CD8-positive, alpha-beta memory T cell (primary cell): Measurements from ENCODE around the gene HARS2. TPM values are rescaled to one million over a fixed set of nuclear protein-coding genes. Genes with fewer than 3 reads are reported as not detected.
"Not testable (repeated sequence)": the region's sequence is repeated elsewhere in the genome, so short reads cannot be mapped to it uniquely, and the experiment has no call there.

ENCODE experiments used
- CTCF ChIA-PET: fragments of 350-600 bp; sonication (Branson Sonifier 250); formaldehyde crosslinking; loops from one replicate; lab custom pipeline; 2021; ENCODE audit warnings: antibody characterized with exemption; lab: Charles Lee
- POLR2A ChIA-PET: fragments of 350-600 bp; sonication (Branson Sonifier 250); formaldehyde crosslinking; loops from one replicate; lab custom pipeline; 2021; ENCODE audit warnings: antibody characterized with exemption; lab: Charles Lee
- DNase-seq, 5 donors: peaks; one replicate each; pipeline versions ENCODE4 v3.0.0 to v3.0.0-alpha.2; 2020 to 2022; ENCODE audit warnings: mixed read lengths in 1 of 5
- H3K27ac ChIP-seq: one replicate; pipeline ENCODE4 v1.7.0; 2013; ENCODE audit warnings: low read depth, mild to moderate bottlenecking, low read length, moderate library complexity
- H3K27me3 ChIP-seq: 2 replicates; pipeline ENCODE4 v1.7.0; 2013; ENCODE audit warnings: low read length, mild to moderate bottlenecking; ENCODE audit not compliant: insufficient read depth, poor library complexity, severe bottlenecking
- H3K36me3 ChIP-seq: 2 replicates; pipeline ENCODE4 v1.7.0; 2013; ENCODE audit warnings: mild to moderate bottlenecking, low read length, moderate library complexity; ENCODE audit not compliant: insufficient read depth
- H3K4me1 ChIP-seq: 2 replicates; pipeline ENCODE4 v1.7.0; 2013; ENCODE audit warnings: mild to moderate bottlenecking, low read length, moderate library complexity; ENCODE audit not compliant: insufficient read depth
- H3K4me3 ChIP-seq: 2 replicates; pipeline ENCODE4 v1.7.0; 2013; ENCODE audit warnings: mild to moderate bottlenecking, low read length
- H3K9me3 ChIP-seq: 2 replicates; pipeline ENCODE4 v1.7.0; 2013; ENCODE audit warnings: mild to moderate bottlenecking, low read length
- H3K27ac Mint-ChIP-seq, 8 donors: one replicate each; pipeline ENCODE4 v1.8.0; 2020 to 2021; ENCODE audit warnings: mixed read lengths in 8 of 8, mild to moderate bottlenecking in 6 of 8, inconsistent platforms in 3 of 8, moderate library complexity in 3 of 8
- H3K27me3 Mint-ChIP-seq, 2 donors: one replicate each; pipeline ENCODE4 v1.8.0; 2020 to 2021; ENCODE audit warnings: mixed read lengths in 2 of 2, mild to moderate bottlenecking in 1 of 2, moderate library complexity in 1 of 2
- H3K36me3 Mint-ChIP-seq, 3 donors: one replicate each; pipeline ENCODE4 v1.8.0; 2020 to 2021; ENCODE audit warnings: mixed read lengths in 3 of 3, inconsistent platforms in 1 of 3, mild to moderate bottlenecking in 1 of 3
- H3K4me1 Mint-ChIP-seq, 3 donors: one replicate each; pipeline ENCODE4 v1.8.0; 2020 to 2021; ENCODE audit warnings: mixed read lengths in 3 of 3, inconsistent platforms in 1 of 3, mild to moderate bottlenecking in 1 of 3
- H3K4me3 Mint-ChIP-seq, 7 donors: one replicate each; pipeline ENCODE4 v1.8.0; 2020 to 2021; ENCODE audit warnings: mixed read lengths in 7 of 7, mild to moderate bottlenecking in 6 of 7, moderate library complexity in 4 of 7, inconsistent platforms in 2 of 7
- H3K9me3 Mint-ChIP-seq, 5 donors: one replicate each; pipeline ENCODE4 v1.8.0; 2020 to 2022; ENCODE audit warnings: mixed read lengths in 5 of 5, mild to moderate bottlenecking in 3 of 5, moderate library complexity in 2 of 5, inconsistent platforms in 1 of 5
- polyA plus RNA-seq: library from polyadenylated mRNA; unstranded; fragments of 300-500 nt; fragmentation: Illumina TruSeq; gene quantifications from one replicate; pipeline ENCODE4 v1.2.3, GENCODE V29; 2021
- total RNA-seq, 2 experiments: library from RNA; stranded (reverse); gene quantifications; one replicate each; pipeline ENCODE4 v1.2.3, GENCODE V29; 2021

The HARS2 gene
- total and polyA plus RNA-seq, 3 experiments from 2014 or later = 21.0 to 29.4 (median 26.4) TPM

DNA sequence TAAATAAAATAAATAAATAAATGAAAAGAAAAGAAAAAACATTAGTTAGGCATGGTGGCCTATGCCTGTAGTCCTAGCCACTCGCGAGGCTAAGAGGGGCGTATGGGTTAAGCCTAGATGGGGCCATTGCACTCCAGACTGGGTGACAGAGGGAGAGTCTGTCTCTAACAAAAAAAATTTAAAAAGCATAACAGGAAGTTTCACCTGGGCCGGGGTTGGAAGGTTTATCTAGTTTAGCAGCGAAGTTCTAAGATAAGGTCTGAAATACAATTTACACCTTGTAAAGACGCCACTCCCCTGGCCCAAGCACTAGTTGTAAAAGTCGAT is 27.0 kb downstream of the HARS2 start:
- no peaks in the 10 kb centered on the region for H3K36me3 Mint-ChIP-seq
- H3K4me1 ChIP-seq = no peaks in the 10 kb centered on the region
- no peaks in the 10 kb centered on the region for H3K27me3 ChIP-seq
- peak overlapping the region in 3 of 7 donors; percentile 43 to 64 (median 47) for H3K4me3 Mint-ChIP-seq
- no peak overlapping the region for H3K27ac Mint-ChIP-seq
- no peaks in the 10 kb centered on the region for H3K36me3 ChIP-seq
- POLR2A ChIA-PET = no interaction called here
- CTCF ChIA-PET = interaction anchor here (1.2 to 2.7 kb wide), 3 partner anchors 8 to 367 kb away, joined by 5 to 21 read pairs (median 11); no protein-coding TSS in a partner anchor
- no peaks in the 10 kb centered on the region for H3K9me3 Mint-ChIP-seq
- H3K4me1 Mint-ChIP-seq = peaks cover 0 to 1% (median under 1%) of the 10 kb centered on the region in 3 donors
- DNase-seq = no peak
- H3K27me3 Mint-ChIP-seq = no peaks in the 10 kb centered on the region
- H3K9me3 ChIP-seq = no peaks in the 10 kb centered on the region
- no peak overlapping the region for H3K4me3 ChIP-seq
- H3K27ac ChIP-seq = peak overlapping the region; percentile 54

DNA sequence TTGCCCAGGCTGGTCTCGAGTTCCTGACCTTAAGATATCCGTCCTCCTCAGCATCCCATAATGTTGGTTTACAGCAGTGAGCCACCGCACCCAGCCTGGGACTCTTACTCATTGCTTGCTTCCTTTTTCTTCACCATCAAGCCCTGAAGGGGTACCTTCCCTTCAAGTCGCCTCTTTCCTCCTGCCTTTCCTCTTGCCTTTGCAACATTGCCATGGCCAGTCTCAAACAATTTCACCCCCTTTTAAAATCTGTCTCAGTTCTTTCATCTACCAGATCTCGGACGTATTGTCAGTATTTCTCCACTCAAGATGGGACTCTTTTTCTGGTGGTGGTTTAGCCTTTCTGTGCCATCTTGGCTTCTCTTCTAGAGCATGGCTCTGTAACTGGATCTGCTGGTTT is 29.5 kb downstream of the HARS2 start:
- H3K36me3 Mint-ChIP-seq, H3K9me3 ChIP-seq, H3K4me1 Mint-ChIP-seq, H3K27ac ChIP-seq, H3K9me3 Mint-ChIP-seq, H3K4me3 Mint-ChIP-seq, H3K36me3 ChIP-seq, H3K27ac Mint-ChIP-seq, DNase-seq, H3K4me3 ChIP-seq, H3K27me3 Mint-ChIP-seq, H3K27me3 ChIP-seq, H3K4me1 ChIP-seq: not testable (repeated sequence)
- CTCF ChIA-PET = interaction anchor here (0.8 to 2.7 kb wide), 7 partner anchors 10 to 365 kb away, joined by 3 to 21 read pairs (median 5); partner anchors contain the start of gene EIF4EBP3
- POLR2A ChIA-PET = interaction anchor here (0.7 kb wide), 1 partner anchor 10 kb away, joined by 3 read pairs; no protein-coding TSS in a partner anchor

DNA sequence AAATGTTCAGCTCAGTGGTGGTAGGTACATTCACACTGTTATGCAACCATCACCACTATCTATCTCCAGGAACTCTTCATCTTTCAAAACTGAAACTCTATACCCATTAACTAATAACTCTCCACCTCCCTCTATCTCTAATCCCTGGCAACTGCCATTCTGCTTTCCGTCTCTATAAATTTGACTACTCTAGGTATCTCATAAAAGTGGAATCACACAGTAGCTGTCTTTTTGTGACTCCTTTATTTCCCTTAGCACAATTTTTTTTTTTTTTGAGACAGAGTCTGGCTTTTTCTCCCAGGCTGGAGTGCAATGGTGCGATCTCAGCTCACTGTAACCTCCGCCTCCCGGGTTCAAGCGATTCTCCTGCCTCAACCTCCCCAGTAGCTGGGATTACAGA is 30.1 kb downstream of the HARS2 start:
- not testable (repeated sequence) for H3K4me3 Mint-ChIP-seq, H3K9me3 Mint-ChIP-seq, H3K4me3 ChIP-seq, H3K36me3 Mint-ChIP-seq, H3K36me3 ChIP-seq, H3K4me1 Mint-ChIP-seq, H3K27ac ChIP-seq, H3K9me3 ChIP-seq, H3K27me3 ChIP-seq, H3K4me1 ChIP-seq, DNase-seq, H3K27ac Mint-ChIP-seq
- POLR2A ChIA-PET = interaction anchor here (0.7 kb wide), 1 partner anchor 11 kb away, joined by 3 read pairs; no protein-coding TSS in a partner anchor
- CTCF ChIA-PET = interaction anchor here (0.6 to 2.8 kb wide), 4 partner anchors 10 to 370 kb away, joined by 3 to 17 read pairs (median 10); no protein-coding TSS in a partner anchor
- H3K27me3 Mint-ChIP-seq = peaks cover 3 to 12% of the 10 kb centered on the region in 2 donors

DNA sequence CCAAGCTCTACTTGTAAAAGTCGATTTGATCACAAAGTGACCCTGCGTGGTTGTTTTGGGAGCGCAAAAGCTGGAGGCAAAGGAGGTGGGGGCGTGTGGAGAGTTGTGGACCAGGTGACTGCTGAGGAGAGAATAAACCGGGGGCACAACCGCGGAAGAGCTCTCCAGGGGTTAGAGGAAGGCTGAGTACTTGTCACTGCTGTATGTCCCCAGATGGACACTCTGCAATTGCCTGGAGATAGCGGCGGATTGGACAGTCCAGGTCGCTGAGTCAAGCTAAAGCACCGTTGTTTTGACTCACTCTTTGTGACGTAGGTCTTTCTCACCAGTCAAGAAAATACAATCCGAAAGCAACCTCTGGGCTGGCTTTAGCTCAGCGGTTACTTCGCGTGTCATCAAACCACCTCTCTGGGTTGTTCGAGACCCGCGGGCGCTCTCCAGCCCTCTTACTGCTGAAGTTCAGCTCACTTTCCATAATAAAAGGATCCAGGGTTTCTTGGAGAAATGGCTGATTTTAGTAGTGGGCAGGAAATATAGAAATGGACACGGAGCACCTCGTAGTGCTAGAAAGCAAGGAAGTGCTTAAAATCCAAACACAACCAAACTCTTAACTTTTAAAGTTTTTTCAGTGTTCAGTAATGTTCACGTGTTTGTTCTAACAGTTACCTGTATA is 34.7 kb downstream of the HARS2 start:
- Mint-ChIP-seq H3K36me3 (no peaks in the 10 kb centered on the region), H3K27ac (peak overlapping the region; percentile 0 to 89 (median 75)), H3K27me3 (peaks cover 7 to 15% of the 10 kb centered on the region in 2 donors), H3K4me3 (peak overlapping the region; percentile 67 to 83 (median 79)), H3K4me1 (peaks cover 13 to 23% (median 21%) of the 10 kb centered on the region in 3 donors), H3K9me3 (no peaks in the 10 kb centered on the region)
- H3K9me3 ChIP-seq = no peaks in the 10 kb centered on the region
- DNase-seq = peak; percentile 43 to 75 (median 52)
- H3K4me3 ChIP-seq = peak overlapping the region; percentile 20
- H3K36me3 ChIP-seq = no peaks in the 10 kb centered on the region
- H3K4me1 ChIP-seq = no peaks in the 10 kb centered on the region
- ChIA-PET POLR2A (interaction anchor here (0.7 kb wide), 2 partner anchors 15 to 979 kb away, joined by 3 to 10 read pairs; no protein-coding TSS in a partner anchor), CTCF (interaction anchor here (1.7 to 2.0 kb wide), 2 partner anchors 15 to 353 kb away, joined by 8 to 12 read pairs; no protein-coding TSS in a partner anchor)
- H3K27me3 ChIP-seq = no peaks in the 10 kb centered on the region
- peak overlapping the region; percentile 61 for H3K27ac ChIP-seq

DNA sequence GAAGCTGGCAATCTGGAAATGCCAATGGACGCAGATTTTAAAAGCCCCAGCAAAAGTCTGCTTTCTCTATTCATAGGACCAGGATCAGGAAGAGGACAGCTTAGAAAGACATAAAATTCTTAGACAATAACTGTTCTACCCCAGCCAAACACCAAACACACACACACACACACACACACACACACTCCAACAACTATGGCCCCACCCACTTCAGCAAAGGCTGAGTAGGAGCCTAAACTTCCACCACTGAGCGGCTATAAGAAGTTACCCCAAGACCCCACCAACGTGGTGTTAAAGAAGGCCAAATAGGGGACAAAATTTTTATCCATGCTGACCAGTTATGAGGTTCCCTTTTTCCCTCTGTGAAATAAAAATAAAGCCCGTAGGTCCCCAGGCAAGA is 41.8 kb downstream of the HARS2 start:
- POLR2A ChIA-PET = no interaction called here
- Histone ChIP-seq H3K27me3 (peaks cover 8% of the 10 kb centered on the region), H3K4me3 (no peak overlapping the region), H3K36me3 (no peaks in the 10 kb centered on the region), H3K9me3 (no peaks in the 10 kb centered on the region), H3K27ac (no peak overlapping the region), H3K4me1 (no peaks in the 10 kb centered on the region)
- Mint-ChIP-seq H3K4me3 (no peak overlapping the region), H3K27me3 (peaks cover 35 to 53% of the 10 kb centered on the region in 2 donors), H3K36me3 (no peaks in the 10 kb centered on the region), H3K27ac (no peak overlapping the region), H3K9me3 (peaks cover 5 to 13% (median 9%) of the 10 kb centered on the region in 5 donors), H3K4me1 (peaks cover 0 to 5% (median 1%) of the 10 kb centered on the region in 3 donors)
- DNase-seq = no peak
- CTCF ChIA-PET = no interaction called here

DNA sequence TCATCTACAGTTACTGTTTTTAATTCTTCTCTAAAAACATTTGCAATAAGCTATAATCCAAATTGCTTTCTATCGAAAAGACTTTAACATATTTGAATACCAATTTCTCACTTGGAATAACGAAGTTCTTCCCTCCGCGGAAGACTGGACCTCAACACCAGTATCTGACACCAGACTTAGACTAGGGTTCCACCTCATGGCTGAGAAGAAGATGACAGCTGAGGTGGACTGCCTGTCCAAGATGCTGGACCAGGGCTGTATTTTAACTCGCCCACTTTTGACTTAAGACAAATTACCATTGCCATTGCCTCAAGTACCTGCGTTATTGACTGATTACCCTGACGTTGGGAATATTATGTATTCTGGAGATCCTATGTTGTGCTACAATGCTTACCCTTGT is 43.1 kb downstream of the HARS2 start:
- ChIA-PET CTCF (no interaction called here), POLR2A (no interaction called here)
- DNase-seq = no peak
- H3K9me3 ChIP-seq = no peaks in the 10 kb centered on the region
- Mint-ChIP-seq H3K27ac (peak overlapping the region in 1 of 8 donors; percentile 36), H3K9me3 (peaks cover 5 to 17% (median 9%) of the 10 kb centered on the region in 5 donors), H3K36me3 (no peaks in the 10 kb centered on the region), H3K27me3 (peaks cover 38 to 56% of the 10 kb centered on the region in 2 donors), H3K4me3 (no peak overlapping the region), H3K4me1 (no peaks in the 10 kb centered on the region)
- no peak overlapping the region for H3K4me3 ChIP-seq
- peaks cover 8% of the 10 kb centered on the region for H3K27me3 ChIP-seq
- H3K36me3 ChIP-seq = no peaks in the 10 kb centered on the region
- H3K4me1 ChIP-seq = no peaks in the 10 kb centered on the region
- no peak overlapping the region for H3K27ac ChIP-seq

DNA sequence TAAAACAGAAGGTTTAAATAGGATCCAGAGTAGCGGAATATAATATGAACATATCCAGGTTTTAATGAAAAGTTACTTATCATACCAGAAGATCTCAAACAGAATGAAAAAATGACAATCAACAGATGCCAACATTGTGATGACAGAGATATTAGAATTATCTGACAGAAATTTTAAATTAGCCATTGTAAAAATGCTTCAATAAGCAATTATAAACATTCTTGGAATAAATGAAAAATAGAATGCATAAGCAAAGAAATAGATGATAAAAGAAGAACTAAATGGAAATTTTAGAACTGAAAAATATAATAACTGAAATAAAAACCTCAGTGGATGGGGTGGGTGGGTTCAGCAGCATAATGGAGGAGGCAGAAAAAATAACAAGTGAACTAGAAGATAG is 46.2 kb downstream of the HARS2 start:
- H3K4me1 Mint-ChIP-seq = no peaks in the 10 kb centered on the region
- H3K36me3 Mint-ChIP-seq = peaks cover 0 to 6% (median 0%) of the 10 kb centered on the region in 3 donors
- CTCF ChIA-PET = no interaction called here
- no peaks in the 10 kb centered on the region for H3K4me1 ChIP-seq
- no peaks in the 10 kb centered on the region for H3K36me3 ChIP-seq
- H3K27me3 ChIP-seq = peaks cover 8% of the 10 kb centered on the region
- no peaks in the 10 kb centered on the region for H3K9me3 ChIP-seq
- POLR2A ChIA-PET = no interaction called here
- no peak for DNase-seq
- H3K4me3 ChIP-seq = no peak overlapping the region
- no peak overlapping the region for H3K27ac ChIP-seq
- H3K9me3 Mint-ChIP-seq = peaks cover 8 to 32% (median 23%) of the 10 kb centered on the region in 5 donors
- peaks cover 42 to 62% of the 10 kb centered on the region in 2 donors for H3K27me3 Mint-ChIP-seq
- no peak overlapping the region for H3K4me3 Mint-ChIP-seq
- H3K27ac Mint-ChIP-seq = no peak overlapping the region

DNA sequence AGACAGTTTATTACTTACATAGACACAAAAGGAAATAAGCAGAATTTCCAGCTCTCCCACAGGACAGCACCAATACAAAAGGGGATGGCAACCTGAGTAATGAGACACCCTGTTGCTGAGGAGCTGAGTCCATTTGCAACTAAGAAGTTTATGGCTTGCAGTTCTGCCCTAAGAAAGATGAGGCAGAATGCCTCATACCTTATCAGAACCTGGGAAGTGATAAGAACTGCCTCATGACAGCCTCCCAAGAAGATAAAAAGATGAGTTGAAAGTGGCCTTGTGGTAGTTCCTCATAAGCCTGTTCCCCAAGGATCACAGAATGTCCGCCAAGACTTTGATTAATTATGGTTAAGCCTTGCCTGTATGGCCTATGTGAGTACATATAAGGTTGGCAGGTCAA is 50.7 kb downstream of the HARS2 start:
- peaks cover 0 to 12% (median 0%) of the 10 kb centered on the region in 3 donors for H3K36me3 Mint-ChIP-seq
- H3K4me3 ChIP-seq = no peak overlapping the region
- H3K4me3 Mint-ChIP-seq = no peak overlapping the region
- H3K27ac Mint-ChIP-seq = no peak overlapping the region
- no peaks in the 10 kb centered on the region for H3K9me3 ChIP-seq
- H3K9me3 Mint-ChIP-seq = peaks cover 18 to 40% (median 37%) of the 10 kb centered on the region in 5 donors
- H3K27me3 ChIP-seq = no peaks in the 10 kb centered on the region
- no peak overlapping the region for H3K27ac ChIP-seq
- H3K36me3 ChIP-seq = no peaks in the 10 kb centered on the region
- no peak for DNase-seq
- H3K27me3 Mint-ChIP-seq = peaks cover 27% of the 10 kb centered on the region in 2 donors
- CTCF ChIA-PET = no interaction called here
- no peaks in the 10 kb centered on the region for H3K4me1 ChIP-seq
- no peaks in the 10 kb centered on the region for H3K4me1 Mint-ChIP-seq
- POLR2A ChIA-PET = no interaction called here
